Subcutaneous adipose tissue (tissue), 4 donors: ENCODE results near the gene PLA2G4E. TPM values are rescaled to one million over a fixed set of nuclear protein-coding genes. Genes with fewer than 3 reads are reported as not detected.

Source experiments
- total RNA-seq, 4 donors: library from RNA; depleted of rRNA; stranded (reverse); fragments of >200 nt; gene quantifications; one replicate each; pipeline ENCODE4 v1.1.0, GENCODE V29; 2016
- TF ChIP-seq, protein P1 (sequence below): fragments of 450-650 bp; IDR thresholded peaks from one replicate; pipeline ENCODE4 v1.5.1; 2016; ENCODE audit warnings: low read depth, mild to moderate bottlenecking, control low read depth, antibody characterized with exemption, moderate library complexity

Gene PLA2G4E
- total RNA-seq, 4 donors from 2014 or later, result not detected

GRCh38 chr15:41979493-41980266 is 41.2 kb downstream of the PLA2G4E start:
- TF ChIP-seq, protein P1, sequence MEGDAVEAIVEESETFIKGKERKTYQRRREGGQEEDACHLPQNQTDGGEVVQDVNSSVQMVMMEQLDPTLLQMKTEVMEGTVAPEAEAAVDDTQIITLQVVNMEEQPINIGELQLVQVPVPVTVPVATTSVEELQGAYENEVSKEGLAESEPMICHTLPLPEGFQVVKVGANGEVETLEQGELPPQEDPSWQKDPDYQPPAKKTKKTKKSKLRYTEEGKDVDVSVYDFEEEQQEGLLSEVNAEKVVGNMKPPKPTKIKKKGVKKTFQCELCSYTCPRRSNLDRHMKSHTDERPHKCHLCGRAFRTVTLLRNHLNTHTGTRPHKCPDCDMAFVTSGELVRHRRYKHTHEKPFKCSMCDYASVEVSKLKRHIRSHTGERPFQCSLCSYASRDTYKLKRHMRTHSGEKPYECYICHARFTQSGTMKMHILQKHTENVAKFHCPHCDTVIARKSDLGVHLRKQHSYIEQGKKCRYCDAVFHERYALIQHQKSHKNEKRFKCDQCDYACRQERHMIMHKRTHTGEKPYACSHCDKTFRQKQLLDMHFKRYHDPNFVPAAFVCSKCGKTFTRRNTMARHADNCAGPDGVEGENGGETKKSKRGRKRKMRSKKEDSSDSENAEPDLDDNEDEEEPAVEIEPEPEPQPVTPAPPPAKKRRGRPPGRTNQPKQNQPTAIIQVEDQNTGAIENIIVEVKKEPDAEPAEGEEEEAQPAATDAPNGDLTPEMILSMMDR, result no peak

DNA sequence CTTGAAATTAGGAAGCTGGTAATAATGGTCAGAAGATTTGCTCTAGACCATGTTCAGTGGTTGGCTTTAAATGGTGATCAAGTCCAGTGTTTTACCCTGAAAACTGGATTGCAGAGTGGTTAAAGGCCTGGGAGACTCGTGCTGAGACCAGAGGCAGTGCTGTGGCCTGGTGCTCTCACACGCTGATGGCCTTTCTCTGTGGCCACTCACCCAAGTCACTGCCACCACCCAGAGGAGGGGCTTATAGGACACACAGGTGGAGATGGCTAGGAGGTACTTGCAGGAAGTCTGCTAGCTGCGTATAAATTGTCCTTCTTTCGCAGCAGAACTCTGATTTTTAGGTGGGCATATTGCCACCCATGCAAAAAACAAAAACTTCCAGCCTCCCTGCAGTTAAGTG is 42.3 kb downstream of the PLA2G4E start:
- TF ChIP-seq, protein P1, result no peak

DNA sequence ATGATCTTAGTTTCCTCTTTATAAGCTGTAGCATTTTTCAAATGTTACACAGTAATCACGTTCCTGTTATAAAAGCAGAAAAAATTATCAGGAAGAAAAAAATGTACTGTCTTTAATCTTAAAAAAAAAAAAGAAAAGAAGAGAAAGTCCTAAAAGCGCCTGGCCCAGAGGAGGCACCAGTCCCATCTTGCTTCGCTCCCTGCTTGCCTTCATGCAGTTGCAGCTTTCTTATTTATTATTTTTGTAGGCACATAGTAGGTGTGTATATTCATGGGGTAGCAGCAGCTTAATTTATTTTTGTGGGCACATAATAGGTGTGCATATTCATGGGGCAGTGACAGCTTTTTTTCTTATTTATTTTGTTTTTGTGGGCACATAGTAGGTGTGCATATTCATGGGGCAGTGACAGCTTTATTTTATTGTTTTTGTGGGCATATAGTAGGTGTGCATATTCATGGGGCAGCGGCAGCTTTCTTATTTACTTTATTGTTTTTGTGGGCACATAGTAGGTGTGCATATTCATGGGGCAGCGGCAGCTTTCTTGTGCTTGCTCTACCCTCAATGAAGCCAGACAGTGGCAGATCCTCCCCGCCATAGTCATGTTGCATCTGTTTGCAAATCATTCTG is 43.0 kb downstream of the PLA2G4E start:
- TF ChIP-seq, protein P1, result no peak

DNA sequence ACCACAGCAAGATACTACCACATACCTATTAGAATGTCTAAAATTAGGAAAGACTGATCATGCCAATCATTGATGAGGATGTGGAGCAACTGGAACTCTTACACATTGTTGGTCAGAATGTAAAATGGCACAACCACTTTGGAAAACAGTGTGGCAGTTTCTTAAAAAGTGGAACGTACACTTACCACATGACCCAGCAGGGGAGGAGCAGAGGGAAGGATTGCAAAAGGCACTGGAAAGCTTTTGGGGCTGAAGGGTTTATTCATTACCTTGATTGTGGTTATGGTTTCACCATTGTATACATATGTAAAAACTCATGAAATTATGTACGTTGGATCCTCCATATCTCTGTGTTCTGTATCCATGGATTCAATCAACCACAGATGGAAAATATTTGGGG is 45.2 kb downstream of the PLA2G4E start:
- TF ChIP-seq, protein P1, result no peak

- TF ChIP-seq, protein P1, result no peak
Observed at GRCh38 chr15:41974041-41974440, 46.8 kb downstream of the PLA2G4E start.

GRCh38 chr15:41972253-41973242 is 48.3 kb downstream of the PLA2G4E start, which contains the start of gene EHD4:
TSS of gene EHD4 (minus strand) at chr15:41972557. CDS start at chr15:41972494, 63 bp downstream.
- TF ChIP-seq, protein P1, result no peak

- TF ChIP-seq, protein P1, result no peak
Observed at GRCh38 chr15:41971895-41972252, 49.0 kb downstream of the PLA2G4E start.
